ENCODE measurements around the gene MTO1.
"Not testable (repeated sequence)": the region's sequence is repeated elsewhere in the genome, so short reads cannot be mapped to it uniquely, and the experiment has no call there.

The MTO1 gene

GRCh38 chr6:73461537-73462350, at the start of gene MTO1:
MTO1 (plus strand) TSS chr6:73461737; CDS start chr6:73461855, 118 bp downstream.
- peak; percentile 93 to 95 for DNase-seq

GRCh38 chr6:73413102-73413501, 48.4 kb upstream of the MTO1 start:
- no peak for DNase-seq

- no peak for DNase-seq
These were observed 43.3 kb upstream of the MTO1 start for GRCh38 chr6:73418081-73418741.

GRCh38 chr6:73421534-73421933, 40.0 kb upstream of the MTO1 start:
- DNase-seq = no peak

GRCh38 chr6:73435236-73435635, 26.3 kb upstream of the MTO1 start:
- no peak for DNase-seq

- DNase-seq = no peak
These were observed 18.0 kb upstream of the MTO1 start for GRCh38 chr6:73443555-73443954.

- peak; percentile 36 to 59 for DNase-seq
These were observed 10.1 kb upstream of the MTO1 start for GRCh38 chr6:73451223-73452106.

- peak; percentile 92 to 93 for DNase-seq
These were observed 9.5 kb upstream of the MTO1 start, which contains the start of gene CGAS for GRCh38 chr6:73452107-73452461. CGAS (minus strand) TSS chr6:73452297; CDS start chr6:73452181, 116 bp downstream.

- DNase-seq = peak; percentile 72
These were observed 5.5 kb upstream of the MTO1 start for GRCh38 chr6:73455865-73456629.

- not testable (repeated sequence) for DNase-seq
These were observed 2.1 kb upstream of the MTO1 start for GRCh38 chr6:73459474-73459873.

- peak; percentile 7 to 17 for DNase-seq
These were observed 1.5 kb upstream of the MTO1 start for GRCh38 chr6:73460056-73460455.

- DNase-seq = no peak
These were observed 10.3 kb downstream of the MTO1 start for GRCh38 chr6:73471686-73472290.

- DNase-seq = no peak
These were observed 15.2 kb downstream of the MTO1 start for GRCh38 chr6:73476723-73477122.

GRCh38 chr6:73477407-73477806, 15.9 kb downstream of the MTO1 start:
- no peak for DNase-seq

GRCh38 chr6:73481969-73482368, 20.4 kb downstream of the MTO1 start:
- DNase-seq = no peak

GRCh38 chr6:73484438-73484837, 22.9 kb downstream of the MTO1 start:
- DNase-seq = no peak

- no peak for DNase-seq
These were observed 25.9 kb downstream of the MTO1 start for GRCh38 chr6:73487473-73487872.

- no peak for DNase-seq
These were observed 29.8 kb downstream of the MTO1 start for GRCh38 chr6:73491377-73491776.

GRCh38 chr6:73497915-73498314, 36.4 kb downstream of the MTO1 start:
- DNase-seq = no peak

GRCh38 chr6:73503027-73503772, 41.7 kb downstream of the MTO1 start:
- peak; percentile 30 to 50 for DNase-seq

GRCh38 chr6:73504160-73504559, 42.6 kb downstream of the MTO1 start:
- DNase-seq = no peak
